Activated CD8-positive, alpha-beta memory T cell treated with anti-CD3 and anti-CD28 coated beads for 24 hours (primary cell): ENCODE data around the gene MGRN1.
A peak's percentile ranks its signal among the peaks of the same experiment; 100 is the strongest.

Source experiments
- DNase-seq: peaks from one replicate; pipeline ENCODE4 v3.0.0-alpha.2; 2020

Gene MGRN1

GRCh38 chr16:4677390-4677789, 52.8 kb downstream of the MGRN1 start:
- no peak for DNase-seq

GRCh38 chr16:4677994-4678393, 53.4 kb downstream of the MGRN1 start:
- DNase-seq, result no peak

GRCh38 chr16:4678596-4678995, 54.0 kb downstream of the MGRN1 start:
- DNase-seq, result no peak

- DNase-seq, result no peak
These were observed 54.7 kb downstream of the MGRN1 start for GRCh38 chr16:4679156-4679849.

GRCh38 chr16:4679850-4680636, 55.4 kb downstream of the MGRN1 start:
- no peak for DNase-seq

GRCh38 chr16:4680673-4681470, 56.2 kb downstream of the MGRN1 start:
- DNase-seq, result no peak

GRCh38 chr16:4681471-4682083, 57.0 kb downstream of the MGRN1 start:
- DNase-seq, result no peak

- DNase-seq, result no peak
These were observed 57.5 kb downstream of the MGRN1 start for GRCh38 chr16:4682084-4682591.

- DNase-seq, result peak; percentile 73
These were observed 58.1 kb downstream of the MGRN1 start for GRCh38 chr16:4682616-4683254.

- DNase-seq, result no peak
These were observed 58.8 kb downstream of the MGRN1 start for GRCh38 chr16:4683255-4684057.

- no peak for DNase-seq
These were observed 59.6 kb downstream of the MGRN1 start for GRCh38 chr16:4684058-4684715.

GRCh38 chr16:4684763-4685162, 60.1 kb downstream of the MGRN1 start:
- no peak for DNase-seq

- DNase-seq, result no peak
These were observed 60.7 kb downstream of the MGRN1 start for GRCh38 chr16:4685292-4685691.

- no peak for DNase-seq
These were observed 61.3 kb downstream of the MGRN1 start for GRCh38 chr16:4685776-4686496.

- DNase-seq, result no peak
These were observed 62.0 kb downstream of the MGRN1 start for GRCh38 chr16:4686497-4687210.

GRCh38 chr16:4687416-4687815, 62.8 kb downstream of the MGRN1 start:
- DNase-seq, result no peak

- no peak for DNase-seq
These were observed 63.5 kb downstream of the MGRN1 start for GRCh38 chr16:4687946-4688673.

GRCh38 chr16:4688674-4689045, 64.0 kb downstream of the MGRN1 start:
- DNase-seq, result no peak

- DNase-seq, result no peak
These were observed 64.6 kb downstream of the MGRN1 start for GRCh38 chr16:4689091-4689671.
